Measurements from ENCODE around the gene AP1AR.

AP1AR gene

GRCh38 chr4:112284662-112285411, 53.2 kb downstream of the AP1AR start:
- DNase-seq (ENCODE audit: low spot score) = no peak
- peak overlapping the region; percentile 74 to 91 for H3K27ac ChIP-seq
- TF ChIP-seq CTCF (IDR thresholded peaks at IDR 0.05) = no peak
- H3K4me3 ChIP-seq = peak overlapping the region; percentile 97

- no peak for TF ChIP-seq CTCF (IDR thresholded peaks at IDR 0.05)
- DNase-seq (ENCODE audit: low spot score) = no peak
- no peak overlapping the region for H3K27ac ChIP-seq
- no peak overlapping the region for H3K4me3 ChIP-seq
These were observed 55.8 kb downstream of the AP1AR start for GRCh38 chr4:112287258-112287989.

GRCh38 chr4:112288455-112288854, 56.9 kb downstream of the AP1AR start:
- Histone ChIP-seq H3K27ac (no peak overlapping the region), H3K4me3 (no peak overlapping the region)
- DNase-seq (ENCODE audit: low spot score) = no peak
- no peak for TF ChIP-seq CTCF (IDR thresholded peaks at IDR 0.05)

GRCh38 chr4:112289407-112290253, 58.0 kb downstream of the AP1AR start:
- TF ChIP-seq CTCF (IDR thresholded peaks at IDR 0.05) = no peak
- no peak overlapping the region for H3K4me3 ChIP-seq
- no peak overlapping the region for H3K27ac ChIP-seq
- DNase-seq (ENCODE audit: low spot score) = no peak

- Histone ChIP-seq H3K27ac (no peak overlapping the region), H3K4me3 (no peak overlapping the region)
- no peak for DNase-seq (ENCODE audit: low spot score)
- no peak for TF ChIP-seq CTCF (IDR thresholded peaks at IDR 0.05)
These were observed 58.8 kb downstream of the AP1AR start for GRCh38 chr4:112290341-112290740.

- H3K4me3 ChIP-seq = peak within 1 kb of the TSS; percentile 67
- no peak for TF ChIP-seq CTCF (IDR thresholded peaks at IDR 0.05)
- no peak for DNase-seq (ENCODE audit: low spot score)
These were observed 65.6 kb downstream of the AP1AR start, which contains the start of gene ALPK1 for GRCh38 chr4:112296949-112297880. Gene ALPK1 (plus strand): TSS chr4:112297369.

More at GRCh38 chr4:112296949-112297880, 65.6 kb downstream of the AP1AR start, which contains the start of gene ALPK1:
- peak within 1 kb of the TSS; percentile 55 to 57 for H3K27ac ChIP-seq
